Bronchial epithelial cell (primary cell): ENCODE results near the gene MYH16. TPM values are rescaled to one million over a fixed set of nuclear protein-coding genes. Genes with fewer than 3 reads are reported as not detected.
"Not testable (repeated sequence)": the region's sequence is repeated elsewhere in the genome, so short reads cannot be mapped to it uniquely, and the experiment has no call there.

Experiments used
- DNase-seq: peaks from one replicate; pipeline ENCODE4 v3.0.0-alpha.2; 2010; ENCODE audit warnings: low read depth
- FAIRE-seq: peaks from 2 replicates; lab custom pipeline; 2011; peaks lifted over from hg19 to GRCh38; lab: Jason Lieb, UNC
- H3K27me3 ChIP-seq: 2 replicates; pipeline ENCODE4 v1.5.1; 2011; ENCODE audit warnings: low read length; ENCODE audit not compliant: control insufficient read depth, insufficient read depth
- H3K36me3 ChIP-seq: 2 replicates; pipeline ENCODE4 v1.5.1; 2011; ENCODE audit warnings: low read length; ENCODE audit not compliant: control insufficient read depth, insufficient read depth
- H3K4me3 ChIP-seq: 2 replicates; pipeline ENCODE4 v1.5.1; 2011; ENCODE audit warnings: mild to moderate bottlenecking, low read depth, low read length, control low read depth
- total RNA-seq: library from RNA; depleted of rRNA; stranded (reverse); fragments of >200 nt; gene quantifications from 2 replicates; pipeline ENCODE4 v1.2.1, GENCODE V29; 2014
- TF ChIP-seq, protein P1 (sequence below): IDR thresholded peaks from 2 replicates; pipeline ENCODE4 v1.5.1; 2011; ENCODE audit warnings: mild to moderate bottlenecking, moderate library complexity, low read length, control low read depth, inconsistent platforms; ENCODE audit not compliant: insufficient read depth, severe bottlenecking

MYH16 gene
- total RNA-seq, 1 donor from 2014 or later: 0.53 TPM

DNA sequence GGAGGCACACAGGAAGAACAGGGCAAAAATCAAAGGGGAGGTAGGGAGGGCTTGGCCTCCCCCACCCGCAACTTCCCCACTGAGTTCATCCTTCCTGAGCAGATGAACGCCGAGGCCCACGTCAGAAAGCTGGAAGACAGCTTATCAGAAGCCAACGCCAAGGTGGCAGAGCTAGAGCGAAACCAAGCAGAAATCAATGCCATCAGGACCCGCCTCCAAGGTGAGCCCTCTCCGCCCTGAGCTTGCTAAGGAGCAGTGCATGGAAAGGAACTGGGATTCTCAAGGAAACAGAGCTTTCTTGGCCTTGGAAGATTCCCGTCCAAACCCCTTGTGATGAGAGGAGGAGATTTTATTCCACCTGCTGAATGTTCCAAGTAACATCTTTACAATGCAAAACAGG, 16.5 kb downstream of the MYH16 start:
- DNase-seq: no peak
- TF ChIP-seq, protein P1, sequence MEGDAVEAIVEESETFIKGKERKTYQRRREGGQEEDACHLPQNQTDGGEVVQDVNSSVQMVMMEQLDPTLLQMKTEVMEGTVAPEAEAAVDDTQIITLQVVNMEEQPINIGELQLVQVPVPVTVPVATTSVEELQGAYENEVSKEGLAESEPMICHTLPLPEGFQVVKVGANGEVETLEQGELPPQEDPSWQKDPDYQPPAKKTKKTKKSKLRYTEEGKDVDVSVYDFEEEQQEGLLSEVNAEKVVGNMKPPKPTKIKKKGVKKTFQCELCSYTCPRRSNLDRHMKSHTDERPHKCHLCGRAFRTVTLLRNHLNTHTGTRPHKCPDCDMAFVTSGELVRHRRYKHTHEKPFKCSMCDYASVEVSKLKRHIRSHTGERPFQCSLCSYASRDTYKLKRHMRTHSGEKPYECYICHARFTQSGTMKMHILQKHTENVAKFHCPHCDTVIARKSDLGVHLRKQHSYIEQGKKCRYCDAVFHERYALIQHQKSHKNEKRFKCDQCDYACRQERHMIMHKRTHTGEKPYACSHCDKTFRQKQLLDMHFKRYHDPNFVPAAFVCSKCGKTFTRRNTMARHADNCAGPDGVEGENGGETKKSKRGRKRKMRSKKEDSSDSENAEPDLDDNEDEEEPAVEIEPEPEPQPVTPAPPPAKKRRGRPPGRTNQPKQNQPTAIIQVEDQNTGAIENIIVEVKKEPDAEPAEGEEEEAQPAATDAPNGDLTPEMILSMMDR: no peak
- no peak for FAIRE-seq
- H3K4me3 ChIP-seq: no peak overlapping the region
- no peaks in the 10 kb centered on the region for H3K36me3 ChIP-seq
- H3K27me3 ChIP-seq: no peaks in the 10 kb centered on the region

DNA sequence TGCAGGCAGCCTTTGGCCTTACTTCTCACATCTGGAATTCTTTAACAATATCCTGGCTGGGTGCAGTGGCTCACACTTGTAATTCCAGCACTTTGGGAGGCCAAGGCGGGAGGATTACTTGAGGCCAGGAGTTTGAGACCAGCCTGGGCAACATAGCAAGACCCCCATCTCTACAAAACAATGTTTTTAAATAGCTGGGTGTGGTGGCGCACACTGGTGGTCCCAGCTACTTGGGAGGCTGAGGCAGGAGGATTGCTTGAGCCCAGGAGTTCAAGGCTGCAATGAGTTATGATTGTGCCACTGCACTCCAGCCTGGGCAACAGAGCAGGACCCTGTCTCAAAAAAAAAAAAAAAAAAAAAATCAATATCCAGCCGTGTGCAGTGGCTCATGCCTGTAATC, 17.5 kb downstream of the MYH16 start:
- H3K4me3 ChIP-seq, DNase-seq, FAIRE-seq, H3K36me3 ChIP-seq, H3K27me3 ChIP-seq: not testable (repeated sequence)

DNA sequence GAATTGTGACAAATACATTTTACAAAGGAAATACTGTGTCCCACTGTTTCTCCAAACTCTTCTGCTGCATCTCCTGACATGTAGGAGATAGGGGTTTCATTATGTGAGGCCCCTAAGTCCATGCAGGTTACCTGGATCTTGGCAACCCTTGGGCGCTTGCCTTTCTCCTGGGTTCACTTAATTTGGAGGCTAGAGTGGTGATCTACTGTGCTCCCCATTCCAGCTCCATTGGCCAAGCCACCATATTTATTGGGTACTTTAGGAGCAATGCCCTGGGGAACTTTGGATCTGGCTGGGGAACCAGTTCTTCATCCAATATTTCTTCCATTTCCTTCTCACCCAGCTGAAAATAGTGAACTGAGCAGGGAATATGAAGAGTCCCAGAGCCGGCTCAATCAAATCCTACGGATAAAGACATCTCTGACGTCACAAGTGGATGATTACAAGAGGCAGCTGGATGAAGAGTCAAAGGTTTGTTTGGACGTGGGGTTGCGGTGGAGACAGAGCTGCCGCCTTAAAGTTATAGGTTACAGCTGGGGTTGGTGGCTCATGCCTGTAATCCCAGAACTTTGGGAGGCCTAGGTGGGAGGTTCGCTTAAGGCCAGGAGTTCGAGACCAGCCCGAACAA, 18.5 kb downstream of the MYH16 start:
- Histone ChIP-seq H3K4me3 (no peak overlapping the region), H3K36me3 (no peaks in the 10 kb centered on the region), H3K27me3 (no peaks in the 10 kb centered on the region)
- no peak for DNase-seq
- TF ChIP-seq, protein P1: no peak
- FAIRE-seq: no peak

DNA sequence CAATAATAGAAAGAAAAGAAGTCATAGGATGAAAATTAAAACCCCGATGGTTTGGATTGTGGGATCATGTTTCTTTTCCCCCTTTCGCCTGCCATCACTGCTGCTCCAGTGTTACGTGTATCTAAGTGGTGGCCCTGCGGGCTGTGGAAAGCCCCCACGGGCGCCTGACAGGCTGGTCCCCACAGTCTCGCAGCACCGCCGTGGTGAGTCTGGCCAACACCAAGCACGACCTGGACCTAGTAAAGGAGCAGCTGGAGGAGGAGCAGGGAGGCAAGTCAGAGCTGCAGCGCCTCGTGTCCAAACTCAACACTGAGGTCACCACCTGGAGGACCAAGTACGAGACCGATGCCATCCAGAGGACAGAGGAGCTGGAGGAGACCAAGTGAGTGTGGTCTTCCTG, 19.5 kb downstream of the MYH16 start:
- DNase-seq: no peak
- TF ChIP-seq, protein P1: no peak
- FAIRE-seq: no peak
- Histone ChIP-seq H3K27me3 (no peaks in the 10 kb centered on the region), H3K36me3 (no peaks in the 10 kb centered on the region), H3K4me3 (no peak overlapping the region)

DNA sequence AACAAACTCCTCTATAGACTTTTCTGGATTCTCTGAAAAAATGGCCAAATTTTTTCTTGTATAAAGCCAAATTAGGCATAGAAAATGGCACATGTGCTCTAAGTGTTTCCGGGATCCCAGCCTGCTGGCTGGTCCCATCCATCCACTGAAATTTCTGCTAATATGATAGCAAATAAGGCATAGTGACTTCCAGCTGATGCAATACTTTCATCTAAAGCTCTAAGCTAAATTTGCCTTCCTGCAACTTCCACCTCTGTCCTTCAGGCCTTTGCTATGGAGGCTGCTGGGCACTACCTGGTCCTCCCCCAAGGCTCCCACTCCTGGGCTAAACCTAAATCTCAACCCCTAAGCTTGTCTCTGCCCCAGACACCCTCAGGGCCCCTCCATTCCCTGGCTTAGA, 20.5 kb downstream of the MYH16 start:
- FAIRE-seq (no peak), DNase-seq (no peak)
- H3K4me3 ChIP-seq: no peak overlapping the region
- H3K36me3 ChIP-seq: no peaks in the 10 kb centered on the region
- no peaks in the 10 kb centered on the region for H3K27me3 ChIP-seq
- TF ChIP-seq, protein P1: no peak

DNA sequence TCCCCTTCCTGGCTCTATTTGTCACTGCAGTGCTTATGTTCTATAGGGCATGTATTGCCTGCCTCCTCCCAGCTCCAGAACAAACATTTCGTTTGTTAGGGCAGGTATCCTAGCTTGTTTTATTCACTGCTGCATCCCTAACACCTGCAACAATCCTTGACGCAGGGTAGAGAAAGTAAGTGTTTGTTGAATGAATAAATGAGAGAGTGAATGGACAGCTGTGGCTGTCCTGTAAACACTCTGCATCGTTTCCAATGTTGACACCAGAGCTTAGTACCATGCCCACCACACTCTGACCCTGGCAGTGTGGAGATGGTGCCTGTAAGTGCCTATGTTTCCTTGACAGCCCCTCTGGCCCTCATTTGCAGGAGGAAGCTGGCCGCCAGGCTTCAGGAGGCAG, 21.0 kb downstream of the MYH16 start:
- Histone ChIP-seq H3K4me3 (no peak overlapping the region), H3K27me3 (no peaks in the 10 kb centered on the region), H3K36me3 (no peaks in the 10 kb centered on the region)
- no peak for FAIRE-seq
- TF ChIP-seq, protein P1: no peak
- DNase-seq: no peak
